GM23338 (cell line): ENCODE data around the gene MAZ. TPM values are rescaled to one million over a fixed set of nuclear protein-coding genes. Genes with fewer than 3 reads are reported as not detected.

Experiments used
- ATAC-seq: fragments of 200-7000 bp; cut with Tn5 transposase; 3 replicates; pipeline ENCODE4 v1.9.1; 2020
- DNase-seq: peaks from one replicate; pipeline ENCODE4 v3.0.0-alpha.2; 2015; ENCODE audit warnings: low spot score
- H2AFZ ChIP-seq: fragments of 200-600 bp; sonication (generic); 2 replicates; pipeline ENCODE4 v1.8.0; 2016; ENCODE audit warnings: antibody characterized with exemption, mild to moderate bottlenecking, moderate library complexity
- H3F3A ChIP-seq: fragments of 200-600 bp; sonication (generic); replicated peaks from 2 replicates; pipeline ENCODE4 v1.8.0; 2017; ENCODE audit warnings: antibody characterized with exemption, mixed run types, low read depth
- H3K27ac ChIP-seq: fragments of 200-600 bp; sonication (generic); 2 replicates; pipeline ENCODE4 v1.6.1; 2016; ENCODE audit warnings: low read depth
- H3K27me3 ChIP-seq: fragments of 200-600 bp; sonication (generic); 2 replicates; pipeline ENCODE4 v1.8.0; 2016; ENCODE audit warnings: mild to moderate bottlenecking, mixed run types, moderate library complexity; ENCODE audit not compliant: insufficient read depth
- H3K36me3 ChIP-seq: fragments of 200-600 bp; sonication (generic); 2 replicates; pipeline ENCODE4 v1.8.0; 2016; ENCODE audit warnings: mild to moderate bottlenecking; ENCODE audit not compliant: insufficient read depth
- H3K4me1 ChIP-seq: fragments of 200-600 bp; sonication (generic); 2 replicates; pipeline ENCODE4 v1.8.0; 2016; ENCODE audit warnings: mild to moderate bottlenecking, moderate library complexity; ENCODE audit not compliant: insufficient read depth
- H3K4me2 ChIP-seq: fragments of 200-600 bp; sonication (generic); 2 replicates; pipeline ENCODE4 v1.7.1; 2017; ENCODE audit warnings: mixed run types
- H3K4me3 ChIP-seq: fragments of 200-600 bp; sonication (generic); 2 replicates; pipeline ENCODE4 v1.6.1; 2016; ENCODE audit warnings: mixed run types
- H3K79me2 ChIP-seq: fragments of 200-600 bp; sonication (generic); replicated peaks from 2 replicates; pipeline ENCODE4 v1.8.0; 2017; ENCODE audit warnings: mild to moderate bottlenecking; ENCODE audit not compliant: insufficient read depth
- H3K9me2 ChIP-seq: fragments of 200-600 bp; sonication (generic); 2 replicates; pipeline ENCODE4 v1.8.0; 2017; ENCODE audit not compliant: insufficient read depth
- H4K20me1 ChIP-seq: fragments of 200-600 bp; sonication (generic); replicated peaks from 2 replicates; pipeline ENCODE4 v1.8.0; 2017; ENCODE audit warnings: mild to moderate bottlenecking; ENCODE audit not compliant: insufficient read depth
- H3K27ac Mint-ChIP-seq: 2 replicates; pipeline ENCODE4 v1.8.0; 2020; ENCODE audit warnings: inconsistent platforms, mild to moderate bottlenecking, moderate library complexity, mixed read lengths
- H3K27me3 Mint-ChIP-seq: 3 replicates; pipeline ENCODE4 v1.8.0; 2022; ENCODE audit warnings: low read depth, mild to moderate bottlenecking, moderate library complexity, mixed read lengths, inconsistent platforms; ENCODE audit not compliant: insufficient read depth, poor library complexity
- H3K36me3 Mint-ChIP-seq: 3 replicates; pipeline ENCODE4 v1.8.0; 2021; ENCODE audit warnings: low read depth, mild to moderate bottlenecking, inconsistent platforms, moderate library complexity, mixed read lengths
- H3K4me1 Mint-ChIP-seq: 3 replicates; pipeline ENCODE4 v1.8.0; 2020; ENCODE audit warnings: mild to moderate bottlenecking, inconsistent platforms, mixed read lengths
- H3K4me3 Mint-ChIP-seq: 3 replicates; pipeline ENCODE4 v1.8.0; 2021; ENCODE audit warnings: moderate library complexity, mild to moderate bottlenecking, inconsistent platforms, mixed read lengths
- H3K9me3 Mint-ChIP-seq: 3 replicates; pipeline ENCODE4 v1.8.0; 2020; ENCODE audit warnings: moderate library complexity, mild to moderate bottlenecking, inconsistent platforms, mixed read lengths
- CREB1 ChIP-seq: fragments of 250-450 bp; sonication (Bioruptor Pico); IDR thresholded peaks from 2 replicates; pipeline ENCODE4 v1.5.0; 2020; ENCODE audit warnings: low read depth, mild to moderate bottlenecking, moderate library complexity
- CTCF ChIP-seq, 2 experiments: fragments of 200-600 bp in 1 of 2; sonication (generic) in 1 of 2; conservative IDR thresholded peaks; 2 replicates each; pipeline versions ENCODE4 v1.5.1 to v1.6.1; 2016 to 2017; ENCODE audit warnings: antibody characterized with exemption in 2 of 2, low read depth in 2 of 2, mild to moderate bottlenecking in 2 of 2, moderate library complexity in 1 of 2
- ETS1 ChIP-seq: IDR thresholded peaks from 2 replicates; pipeline ENCODE4 v1.6.1; 2016; ENCODE audit warnings: antibody characterized with exemption
- EZH2 ChIP-seq: fragments of 200-600 bp; sonication (generic); IDR thresholded peaks from one replicate; pipeline ENCODE4 v1.8.0; 2017; ENCODE audit warnings: antibody characterized with exemption, mild to moderate bottlenecking, low read depth; ENCODE audit not compliant: unreplicated experiment
- EZH2phosphoT487 ChIP-seq: fragments of 200-600 bp; sonication (generic); IDR thresholded peaks from one replicate; pipeline ENCODE4 v1.8.1; 2018; ENCODE audit warnings: antibody characterized with exemption; ENCODE audit not compliant: unreplicated experiment
- JUNB ChIP-seq: IDR thresholded peaks from one replicate; pipeline ENCODE4 v1.6.1; 2016; ENCODE audit warnings: antibody characterized with exemption; ENCODE audit not compliant: unreplicated experiment
- NANOG ChIP-seq: IDR thresholded peaks from 2 replicates; pipeline ENCODE4 v1.6.1; 2016; ENCODE audit warnings: antibody characterized with exemption, borderline replicate concordance
- POLR2AphosphoS5 ChIP-seq: IDR thresholded peaks from 2 replicates; pipeline ENCODE4 v1.6.1; 2016; ENCODE audit warnings: antibody characterized with exemption, low read depth
- REST ChIP-seq: IDR thresholded peaks from one replicate; pipeline ENCODE4 v1.6.1; 2018; ENCODE audit warnings: antibody characterized with exemption; ENCODE audit not compliant: unreplicated experiment
- STAT1 ChIP-seq: IDR thresholded peaks from one replicate; pipeline ENCODE4 v1.6.1; 2016; ENCODE audit warnings: antibody characterized with exemption; ENCODE audit not compliant: unreplicated experiment
- ZNF114 ChIP-seq: fragments of 250-450 bp; sonication (Bioruptor Pico); IDR thresholded peaks from 2 replicates; pipeline ENCODE4 v1.5.0; 2020; ENCODE audit warnings: mild to moderate bottlenecking, moderate library complexity
- ZNF331 ChIP-seq: fragments of 250-450 bp; sonication (Bioruptor Pico); IDR thresholded peaks from 2 replicates; pipeline ENCODE4 v1.5.0; 2020; ENCODE audit warnings: low read depth, mild to moderate bottlenecking, moderate library complexity
- ZNF462 ChIP-seq: fragments of 250-450 bp; sonication (Bioruptor Pico); IDR thresholded peaks from 2 replicates; pipeline ENCODE4 v1.5.0; 2020; ENCODE audit warnings: mild to moderate bottlenecking, moderate library complexity
- polyA plus RNA-seq: library from polyadenylated mRNA; unstranded; fragments of >200 nt; fragmentation: Nextera tagmentation; extraction: Ambion mirVana; gene quantifications from 2 replicates; pipeline ENCODE4 v1.2.1, GENCODE V29; 2016
- total RNA-seq: library from RNA; depleted of rRNA; stranded (reverse); fragments of >200 nt; shearing (Covaris generic); gene quantifications from 2 replicates; pipeline ENCODE4 v1.2.3, GENCODE V29; 2014

Gene MAZ
- total and polyA plus RNA-seq, 2 experiments from 2014 or later: 155 to 270 TPM

- peaks cover 16% of the 10 kb centered on the region; the same call in 1 of the 2 replicates for H3K4me1 ChIP-seq
- Mint-ChIP-seq H3K4me3 (no peak overlapping the region), H3K27ac (no peak overlapping the region), H3K36me3 (peaks cover 35% of the 10 kb centered on the region), H3K9me3 (no peaks in the 10 kb centered on the region; the same call in 2 of the 3 replicates), H3K27me3 (peaks cover 9% of the 10 kb centered on the region), H3K4me1 (peaks cover 40% of the 10 kb centered on the region)
- no peak for DNase-seq
- H3K36me3 ChIP-seq: peaks cover 13% of the 10 kb centered on the region
- no peak for ATAC-seq
- no peaks in the 10 kb centered on the region for H3K27me3 ChIP-seq
- no peaks in the 10 kb centered on the region for H3K9me2 ChIP-seq
- H3K4me2 ChIP-seq: no peak overlapping the region
- H4K20me1 ChIP-seq: peaks cover 5% of the 10 kb centered on the region; the same call in 1 of the 2 replicates
- H3F3A ChIP-seq: peaks cover 20% of the 10 kb centered on the region; the same call in 1 of the 2 replicates
- TF ChIP-seq STAT1 (no peak), ZNF462 (no peak), CTCF (conservative IDR thresholded peaks at IDR 0.05; ENCODE audit: low read depth in 2 of 2) (no peak), ETS1 (no peak), NANOG (no peak), ZNF114 (CRISPR knock-in tag) (no peak), CREB1 (CRISPR knock-in tag) (no peak), ZNF331 (CRISPR knock-in tag) (no peak), REST (no peak), POLR2AphosphoS5 (no peak), JUNB (no peak), EZH2 (no peak), EZH2phosphoT487 (no peak)
- H3K27ac ChIP-seq: peak overlapping the region; percentile 55; the same call in 1 of the 2 replicates
- peaks cover 17% of the 10 kb centered on the region for H3K79me2 ChIP-seq
- H2AFZ ChIP-seq: no peak overlapping the region
- no peak overlapping the region for H3K4me3 ChIP-seq
Measured at GRCh38 chr16:29821643-29822115, 15.3 kb downstream of the MAZ start.
